Measurements from ENCODE around the gene LDLRAD4.

- TF ChIP-seq POLR2A (IDR thresholded peaks at IDR 0.05) (no peak), CTCF (IDR thresholded peaks at IDR 0.05) (no peak)
Measured at GRCh38 chr18:13441736-13442135, 223.2 kb downstream of the LDLRAD4 start.
